Astrocyte (in vitro differentiated cells and primary cell): ENCODE results near the gene MAP4K4. TPM values are rescaled to one million over a fixed set of nuclear protein-coding genes. Genes with fewer than 3 reads are reported as not detected.

ENCODE experiments used
- DNase-seq: peaks from one replicate; pipeline ENCODE4 v3.0.0-alpha.2; 2010; ENCODE audit warnings: low read depth
- FAIRE-seq: peaks from 2 replicates; lab custom pipeline; 2011; peaks lifted over from hg19 to GRCh38; lab: Jason Lieb, UNC
- H2AFZ ChIP-seq: 2 replicates; pipeline ENCODE4 v1.6.0; 2012; ENCODE audit warnings: low read depth, low read length, inconsistent platforms
- H3K27ac ChIP-seq: 2 replicates; pipeline ENCODE4 v1.5.1; 2011; ENCODE audit warnings: low read depth, low read length, inconsistent platforms
- H3K27me3 ChIP-seq: 2 replicates; pipeline ENCODE4 v1.6.0; 2011; ENCODE audit warnings: low read length, inconsistent platforms; ENCODE audit not compliant: insufficient read depth
- H3K36me3 ChIP-seq: 2 replicates; pipeline ENCODE4 v1.5.1; 2011; ENCODE audit warnings: low read length, inconsistent platforms; ENCODE audit not compliant: insufficient read depth
- H3K4me1 ChIP-seq: 2 replicates; pipeline ENCODE4 v1.5.1; 2011; ENCODE audit warnings: low read length, inconsistent platforms; ENCODE audit not compliant: insufficient read depth
- H3K4me2 ChIP-seq: 2 replicates; pipeline ENCODE4 v1.6.0; 2012; ENCODE audit warnings: low read length, inconsistent platforms
- H3K4me3 ChIP-seq: 2 replicates; pipeline ENCODE4 v1.5.1; 2011; ENCODE audit warnings: low read depth, mild to moderate bottlenecking, low read length, inconsistent platforms; ENCODE audit not compliant: insufficient read depth
- H3K79me2 ChIP-seq: 2 replicates; pipeline ENCODE4 v1.6.0; 2012; ENCODE audit warnings: mild to moderate bottlenecking, low read length, inconsistent platforms; ENCODE audit not compliant: insufficient read depth
- H3K9ac ChIP-seq: 2 replicates; pipeline ENCODE4 v1.6.0; 2012; ENCODE audit warnings: mild to moderate bottlenecking, low read length, inconsistent platforms
- H3K9me3 ChIP-seq: 2 replicates; pipeline ENCODE4 v1.5.1; 2012; ENCODE audit warnings: low read depth, mild to moderate bottlenecking, low read length, inconsistent platforms; ENCODE audit not compliant: insufficient read depth
- H4K20me1 ChIP-seq: 2 replicates; pipeline ENCODE4 v1.6.0; 2012; ENCODE audit warnings: low read length, inconsistent platforms; ENCODE audit not compliant: insufficient read depth
- H3K27ac Mint-ChIP-seq: one replicate; pipeline ENCODE4 v1.8.0; 2021; ENCODE audit warnings: mild to moderate bottlenecking, mixed read lengths; ENCODE audit not compliant: unreplicated experiment
- H3K27me3 Mint-ChIP-seq: one replicate; pipeline ENCODE4 v1.8.0; 2021; ENCODE audit warnings: low read depth, mixed read lengths; ENCODE audit not compliant: unreplicated experiment
- H3K36me3 Mint-ChIP-seq: one replicate; pipeline ENCODE4 v1.8.0; 2021; ENCODE audit warnings: low read depth, mixed read lengths; ENCODE audit not compliant: unreplicated experiment
- H3K4me1 Mint-ChIP-seq: one replicate; pipeline ENCODE4 v1.8.0; 2021; ENCODE audit warnings: low read depth, mixed read lengths; ENCODE audit not compliant: unreplicated experiment
- H3K4me3 Mint-ChIP-seq: one replicate; pipeline ENCODE4 v1.8.0; 2021; ENCODE audit warnings: mild to moderate bottlenecking, moderate library complexity, mixed read lengths; ENCODE audit not compliant: unreplicated experiment
- H3K9me3 Mint-ChIP-seq: one replicate; pipeline ENCODE4 v1.8.0; 2021; ENCODE audit warnings: mild to moderate bottlenecking, mixed read lengths; ENCODE audit not compliant: unreplicated experiment
- CTCF ChIP-seq: IDR thresholded peaks from 2 replicates; pipeline ENCODE4 v1.5.1; 2011; ENCODE audit warnings: low read depth, mild to moderate bottlenecking, inconsistent platforms, low read length, moderate library complexity; ENCODE audit not compliant: insufficient read depth
- EZH2 ChIP-seq: IDR thresholded peaks from 2 replicates; pipeline ENCODE4 v1.6.1; 2012; ENCODE audit warnings: mild to moderate bottlenecking, low read length, inconsistent platforms; ENCODE audit not compliant: insufficient read depth
- total RNA-seq: library from RNA; stranded (reverse); gene quantifications from 2 replicates; pipeline ENCODE4 v1.2.1, GENCODE V29; 2021

The MAP4K4 gene
- total RNA-seq, 1 donor from 2014 or later = 231 TPM

- Histone ChIP-seq H3K79me2 (peaks cover 96% of the 10 kb centered on the region), H3K27me3 (no peaks in the 10 kb centered on the region), H3K4me3 (no peak overlapping the region), H3K27ac (no peak overlapping the region), H4K20me1 (peaks cover 91% of the 10 kb centered on the region), H3K9me3 (no peaks in the 10 kb centered on the region), H2AFZ (no peak overlapping the region), H3K4me2 (peak overlapping the region; percentile 38), H3K9ac (no peak overlapping the region), H3K4me1 (peaks cover 50% of the 10 kb centered on the region), H3K36me3 (no peaks in the 10 kb centered on the region)
- H3K36me3 Mint-ChIP-seq = no peaks in the 10 kb centered on the region
- no peaks in the 10 kb centered on the region for H3K9me3 Mint-ChIP-seq
- peaks cover 74% of the 10 kb centered on the region for H3K4me1 Mint-ChIP-seq
- H3K27ac Mint-ChIP-seq = peak overlapping the region; percentile 90
- no peaks in the 10 kb centered on the region for H3K27me3 Mint-ChIP-seq
- DNase-seq = peak; percentile 54
- peak; percentile 32 for TF ChIP-seq CTCF
- no peak for TF ChIP-seq EZH2
- H3K4me3 Mint-ChIP-seq = no peak overlapping the region
- FAIRE-seq = no peak
Observed at GRCh38 chr2:101770726-101771125, 73.2 kb downstream of the MAP4K4 start.

- Histone ChIP-seq H3K9me3 (no peaks in the 10 kb centered on the region), H3K27ac (no peak overlapping the region), H3K4me1 (peaks cover 47% of the 10 kb centered on the region), H3K79me2 (peaks cover 96% of the 10 kb centered on the region), H3K9ac (no peak overlapping the region), H3K4me3 (no peak overlapping the region), H3K27me3 (no peaks in the 10 kb centered on the region), H3K36me3 (no peaks in the 10 kb centered on the region), H4K20me1 (peaks cover 91% of the 10 kb centered on the region), H3K4me2 (peak overlapping the region; percentile 38), H2AFZ (no peak overlapping the region)
- Mint-ChIP-seq H3K4me3 (no peak overlapping the region), H3K27me3 (no peaks in the 10 kb centered on the region), H3K4me1 (peaks cover 74% of the 10 kb centered on the region), H3K27ac (peak overlapping the region; percentile 90), H3K36me3 (no peaks in the 10 kb centered on the region), H3K9me3 (no peaks in the 10 kb centered on the region)
- FAIRE-seq (no peak), DNase-seq (no peak)
- TF ChIP-seq EZH2 = no peak
- TF ChIP-seq CTCF = no peak
Observed at GRCh38 chr2:101771227-101771902, 73.9 kb downstream of the MAP4K4 start.

- H3K4me3 Mint-ChIP-seq = no peak overlapping the region
- H3K27ac ChIP-seq = no peak overlapping the region
Observed at GRCh38 chr2:101771910-101772321, 74.4 kb downstream of the MAP4K4 start.

More at GRCh38 chr2:101771910-101772321, 74.4 kb downstream of the MAP4K4 start:
- H3K4me3 ChIP-seq = no peak overlapping the region
- FAIRE-seq (no peak), DNase-seq (no peak)
- Mint-ChIP-seq H3K27ac (peak overlapping the region; percentile 23), H3K27me3 (no peaks in the 10 kb centered on the region), H3K9me3 (no peaks in the 10 kb centered on the region), H3K4me1 (peaks cover 70% of the 10 kb centered on the region), H3K36me3 (no peaks in the 10 kb centered on the region)
- peaks cover 42% of the 10 kb centered on the region for H3K4me1 ChIP-seq
- no peak overlapping the region for H3K4me2 ChIP-seq
- no peak overlapping the region for H2AFZ ChIP-seq
- TF ChIP-seq EZH2 (no peak), CTCF (no peak)
- H3K9me3 ChIP-seq = no peaks in the 10 kb centered on the region
- no peak overlapping the region for H3K9ac ChIP-seq
- no peaks in the 10 kb centered on the region for H3K36me3 ChIP-seq
- H3K27me3 ChIP-seq = no peaks in the 10 kb centered on the region
- H3K79me2 ChIP-seq = peaks cover 97% of the 10 kb centered on the region
- peaks cover 92% of the 10 kb centered on the region for H4K20me1 ChIP-seq
